Measurements from ENCODE around the gene CYP26C1.
A peak's percentile ranks its signal among the peaks of the same experiment; 100 is the strongest.

The CYP26C1 gene

DNA sequence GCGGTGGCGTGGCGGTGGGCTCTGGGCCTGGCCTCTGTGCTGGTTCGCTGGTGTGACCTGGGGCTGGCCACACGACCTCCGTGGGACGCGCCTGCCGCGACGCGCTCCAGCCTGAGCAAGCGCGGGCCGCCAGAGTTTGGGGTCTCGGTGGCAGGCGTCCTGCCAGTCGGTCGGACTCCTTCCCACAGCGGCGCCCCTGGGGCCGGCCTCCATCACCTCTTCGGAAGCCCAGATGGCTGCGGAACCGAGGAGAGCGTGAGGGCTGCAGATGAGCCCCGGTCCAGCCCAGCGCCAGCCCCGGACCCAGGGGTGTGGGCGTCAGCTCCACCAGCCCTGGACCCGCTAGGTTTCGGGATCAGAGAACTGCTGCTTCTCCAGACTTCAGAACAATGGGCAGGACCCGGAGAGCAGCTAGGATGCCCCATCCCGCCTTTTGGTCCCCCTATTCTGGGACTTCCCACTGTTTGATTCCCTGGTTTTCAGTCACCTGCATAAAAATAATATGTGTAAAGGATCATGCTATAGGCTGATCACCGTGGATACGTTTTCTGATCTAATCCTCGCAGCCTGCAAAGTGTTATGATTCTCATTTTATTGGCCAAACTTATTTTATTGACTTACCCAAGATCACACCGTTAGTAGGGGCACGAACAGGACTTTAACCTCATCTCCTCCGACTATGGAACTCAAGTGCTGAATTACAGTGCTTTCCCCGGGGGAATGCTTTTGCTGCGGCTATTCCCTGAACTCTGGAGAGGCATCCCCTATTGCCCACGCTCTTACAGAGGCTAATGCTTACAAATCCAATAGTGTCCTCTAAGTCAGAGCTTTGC lies 2.8 kb downstream of the CYP26C1 start:
- in situ Hi-C loops (cut with MboI; ENCODE audit: low sequenced_read_pairs, unreplicated experiment): no loop called here
- peak; percentile 34 for DNase-seq (ENCODE audit: low spot score)
- TF ChIP-seq, protein P1, sequence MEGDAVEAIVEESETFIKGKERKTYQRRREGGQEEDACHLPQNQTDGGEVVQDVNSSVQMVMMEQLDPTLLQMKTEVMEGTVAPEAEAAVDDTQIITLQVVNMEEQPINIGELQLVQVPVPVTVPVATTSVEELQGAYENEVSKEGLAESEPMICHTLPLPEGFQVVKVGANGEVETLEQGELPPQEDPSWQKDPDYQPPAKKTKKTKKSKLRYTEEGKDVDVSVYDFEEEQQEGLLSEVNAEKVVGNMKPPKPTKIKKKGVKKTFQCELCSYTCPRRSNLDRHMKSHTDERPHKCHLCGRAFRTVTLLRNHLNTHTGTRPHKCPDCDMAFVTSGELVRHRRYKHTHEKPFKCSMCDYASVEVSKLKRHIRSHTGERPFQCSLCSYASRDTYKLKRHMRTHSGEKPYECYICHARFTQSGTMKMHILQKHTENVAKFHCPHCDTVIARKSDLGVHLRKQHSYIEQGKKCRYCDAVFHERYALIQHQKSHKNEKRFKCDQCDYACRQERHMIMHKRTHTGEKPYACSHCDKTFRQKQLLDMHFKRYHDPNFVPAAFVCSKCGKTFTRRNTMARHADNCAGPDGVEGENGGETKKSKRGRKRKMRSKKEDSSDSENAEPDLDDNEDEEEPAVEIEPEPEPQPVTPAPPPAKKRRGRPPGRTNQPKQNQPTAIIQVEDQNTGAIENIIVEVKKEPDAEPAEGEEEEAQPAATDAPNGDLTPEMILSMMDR (IDR thresholded peaks at IDR 0.05; ENCODE audit: borderline replicate concordance, control extremely low read depth, extremely low read depth, insufficient read depth, missing control alignments): no peak

- TF ChIP-seq, protein P1 (IDR thresholded peaks at IDR 0.05; ENCODE audit: borderline replicate concordance, control extremely low read depth, extremely low read depth, insufficient read depth, missing control alignments): no peak
- in situ Hi-C loops (cut with MboI; ENCODE audit: low sequenced_read_pairs, unreplicated experiment): no loop called here
- no peak for DNase-seq (ENCODE audit: low spot score)
These were observed 3.5 kb downstream of the CYP26C1 start for GRCh38 chr10:93063977-93064660.

DNA sequence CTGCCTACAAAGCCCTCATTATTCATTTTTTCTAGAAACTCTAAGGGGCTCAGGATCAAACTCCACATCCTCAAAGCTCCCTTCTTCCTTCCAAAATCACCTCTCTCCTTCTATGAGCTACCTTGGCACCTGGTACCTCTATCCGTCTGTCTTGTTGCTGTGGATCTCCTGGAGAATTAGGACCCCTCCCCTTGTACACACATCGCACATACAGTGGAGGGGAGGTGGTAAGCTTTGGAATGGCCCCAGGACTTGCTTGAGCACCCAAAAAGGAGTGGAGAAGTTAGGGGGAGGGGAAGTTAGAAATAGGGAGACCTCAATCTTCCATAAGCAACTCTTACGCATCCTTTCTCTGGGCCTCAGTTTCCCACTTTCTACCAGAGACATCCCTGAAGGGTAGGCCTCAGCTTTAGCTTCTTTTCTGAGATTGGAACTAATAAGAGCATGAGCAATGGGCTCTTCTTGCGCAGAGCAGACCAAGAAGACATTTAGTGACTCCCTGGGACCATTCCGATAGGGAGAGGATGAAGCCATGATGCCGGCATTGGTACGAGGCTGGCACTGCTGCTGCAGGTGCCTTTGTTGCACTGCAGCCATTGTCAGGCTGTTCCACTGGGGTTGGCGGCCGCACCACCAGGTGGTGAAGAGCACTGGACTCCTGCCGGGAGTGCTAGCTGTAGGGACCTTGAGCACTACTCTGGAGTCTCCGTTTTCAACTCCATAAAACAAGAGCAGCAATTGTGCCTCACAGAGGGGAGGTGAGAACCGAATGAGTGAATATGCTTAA lies 4.5 kb downstream of the CYP26C1 start:
- in situ Hi-C loops (cut with MboI; ENCODE audit: low sequenced_read_pairs, unreplicated experiment): no loop called here
- no peak for DNase-seq (ENCODE audit: low spot score)
- TF ChIP-seq, protein P1 (IDR thresholded peaks at IDR 0.05; ENCODE audit: borderline replicate concordance, control extremely low read depth, extremely low read depth, insufficient read depth, missing control alignments): no peak

DNA sequence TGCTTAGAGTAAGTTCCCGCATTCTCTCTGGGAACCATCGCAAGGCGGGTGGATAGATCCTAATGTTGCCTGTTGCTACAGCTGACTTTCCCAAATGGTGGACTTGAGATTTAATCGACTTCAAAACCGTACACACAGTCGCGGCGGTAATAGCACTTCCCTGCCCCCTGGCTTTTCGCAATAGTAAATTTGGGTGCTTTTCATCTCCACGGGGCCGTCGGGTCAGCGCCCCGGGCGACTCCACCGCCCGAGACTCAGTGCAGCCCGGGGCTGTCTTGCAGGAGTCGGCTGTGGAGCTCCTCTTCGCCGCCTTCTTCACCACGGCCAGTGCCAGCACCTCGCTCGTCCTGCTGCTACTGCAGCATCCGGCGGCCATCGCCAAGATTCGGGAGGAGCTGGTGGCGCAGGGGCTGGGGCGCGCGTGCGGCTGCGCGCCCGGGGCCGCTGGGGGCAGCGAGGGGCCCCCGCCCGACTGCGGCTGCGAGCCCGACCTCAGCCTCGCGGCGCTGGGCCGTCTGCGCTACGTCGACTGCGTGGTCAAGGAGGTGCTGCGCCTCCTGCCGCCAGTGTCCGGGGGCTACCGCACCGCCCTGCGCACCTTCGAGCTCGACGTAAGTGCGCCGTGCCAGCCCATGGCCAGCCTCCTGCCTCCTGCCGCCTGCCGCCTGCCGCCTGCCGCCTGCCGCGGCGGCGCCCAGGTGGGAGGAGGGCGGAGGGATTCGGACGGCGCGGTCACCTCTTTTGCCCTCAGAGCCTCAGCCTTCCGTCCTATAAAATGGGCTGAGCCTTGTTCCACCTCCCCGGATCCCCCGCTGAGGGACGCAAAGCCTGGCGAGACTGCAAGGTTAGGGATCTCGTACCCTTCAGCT lies 5.3 kb downstream of the CYP26C1 start:
- in situ Hi-C loops (cut with MboI; ENCODE audit: low sequenced_read_pairs, unreplicated experiment): no loop called here
- peak; percentile 35 for DNase-seq (ENCODE audit: low spot score)
- TF ChIP-seq, protein P1 (IDR thresholded peaks at IDR 0.05; ENCODE audit: borderline replicate concordance, control extremely low read depth, extremely low read depth, insufficient read depth, missing control alignments): no peak

GRCh38 chr10:93066544-93066913 lies 5.9 kb downstream of the CYP26C1 start:
- DNase-seq (ENCODE audit: low spot score): no peak
- TF ChIP-seq, protein P1 (IDR thresholded peaks at IDR 0.05; ENCODE audit: borderline replicate concordance, control extremely low read depth, extremely low read depth, insufficient read depth, missing control alignments): no peak
- in situ Hi-C loops (cut with MboI; ENCODE audit: low sequenced_read_pairs, unreplicated experiment): no loop called here
